ENCODE data around the gene TMA7. TPM values are rescaled to one million over a fixed set of nuclear protein-coding genes. Genes with fewer than 3 reads are reported as not detected.

TMA7 gene
- 119 TPM for polyA plus RNA-seq (2012; ENCODE audit: insufficient read length, low read depth)

GRCh38 chr3:48439820-48440589 lies at the start of gene TMA7, which contains the start of gene CCDC51:
Gene TMA7, plus strand, starts transcription at chr3:48440257. Its CDS starts 40 bp downstream, at chr3:48440297.
Gene CCDC51, minus strand, starts transcription at chr3:48440119. Its CDS starts 4,991 bp downstream, at chr3:48435128.
- TF ChIP-seq POLR2AphosphoS5 (IDR thresholded peaks at IDR 0.05; ENCODE audit: low read depth, low read length) (peak; percentile 73), TAF1 (IDR thresholded peaks at IDR 0.05; ENCODE audit: borderline replicate concordance, insufficient read depth, low read length) (peak; percentile 71; the same call in 1 of the 2 replicates), SIN3A (IDR thresholded peaks at IDR 0.05; ENCODE audit: borderline replicate concordance, insufficient read depth, low read length) (no peak), REST (IDR thresholded peaks at IDR 0.05; ENCODE audit: insufficient read depth in 1 of 2, low read depth in 2 of 2, low read length in 2 of 2) (peak in 1 of 2 experiments; percentile 33; a peak in 1 of 4 replicates), FOXP2 (optimal IDR thresholded peaks at IDR 0.05; ENCODE audit: borderline replicate concordance, extremely low read depth, extremely low read length, insufficient read depth) (no peak)

GRCh38 chr3:48394391-48394790 lies 45.7 kb upstream of the TMA7 start:
- TF ChIP-seq TAF1 (IDR thresholded peaks at IDR 0.05; ENCODE audit: borderline replicate concordance, insufficient read depth, low read length) (no peak), POLR2AphosphoS5 (IDR thresholded peaks at IDR 0.05; ENCODE audit: low read depth, low read length) (no peak), SIN3A (IDR thresholded peaks at IDR 0.05; ENCODE audit: borderline replicate concordance, insufficient read depth, low read length) (no peak), FOXP2 (optimal IDR thresholded peaks at IDR 0.05; ENCODE audit: borderline replicate concordance, extremely low read depth, extremely low read length, insufficient read depth) (no peak), REST (IDR thresholded peaks at IDR 0.05; ENCODE audit: insufficient read depth in 1 of 2, low read depth in 2 of 2, low read length in 2 of 2) (no peak)

GRCh38 chr3:48395714-48396113 lies 44.3 kb upstream of the TMA7 start:
- no peak for TF ChIP-seq POLR2AphosphoS5 (IDR thresholded peaks at IDR 0.05; ENCODE audit: low read depth, low read length)
- TF ChIP-seq SIN3A (IDR thresholded peaks at IDR 0.05; ENCODE audit: borderline replicate concordance, insufficient read depth, low read length): no peak
- TF ChIP-seq REST (IDR thresholded peaks at IDR 0.05; ENCODE audit: insufficient read depth in 1 of 2, low read depth in 2 of 2, low read length in 2 of 2): no peak
- no peak for TF ChIP-seq TAF1 (IDR thresholded peaks at IDR 0.05; ENCODE audit: borderline replicate concordance, insufficient read depth, low read length)
- TF ChIP-seq FOXP2 (optimal IDR thresholded peaks at IDR 0.05; ENCODE audit: borderline replicate concordance, extremely low read depth, extremely low read length, insufficient read depth): no peak

- TF ChIP-seq FOXP2 (optimal IDR thresholded peaks at IDR 0.05; ENCODE audit: borderline replicate concordance, extremely low read depth, extremely low read length, insufficient read depth) (no peak), REST (IDR thresholded peaks at IDR 0.05; ENCODE audit: insufficient read depth in 1 of 2, low read depth in 2 of 2, low read length in 2 of 2) (no peak), SIN3A (IDR thresholded peaks at IDR 0.05; ENCODE audit: borderline replicate concordance, insufficient read depth, low read length) (no peak), POLR2AphosphoS5 (IDR thresholded peaks at IDR 0.05; ENCODE audit: low read depth, low read length) (no peak), TAF1 (IDR thresholded peaks at IDR 0.05; ENCODE audit: borderline replicate concordance, insufficient read depth, low read length) (no peak)
Observed at GRCh38 chr3:48397767-48398681, 42.0 kb upstream of the TMA7 start.

Measured in PFSK-1 (cell line).